Testis (tissue), 2 donors: ENCODE results near the gene AKNA.

ENCODE experiments used
- CTCF ChIP-seq, 3 experiments: fragments of 450-650 bp in 2 of 3; fragments of 200-600 bp in 1 of 3; sonication (generic) in 1 of 3; IDR thresholded peaks; one replicate each; pipeline ENCODE4 v1.5.1; 2016 to 2019; ENCODE audit warnings: antibody characterized with exemption in 3 of 3, mild to moderate bottlenecking in 2 of 3, moderate library complexity in 1 of 3
- POLR2A ChIP-seq: fragments of 450-650 bp; IDR thresholded peaks from one replicate; pipeline ENCODE4 v1.6.1; 2017; ENCODE audit warnings: antibody characterized with exemption, mild to moderate bottlenecking, moderate library complexity

GRCh38 chr9:114317665-114318357, 70.0 kb downstream of the AKNA start:
- TF ChIP-seq CTCF (IDR thresholded peaks at IDR 0.05) (no peak), POLR2A (no peak)
